Liver (tissue), 9 donors: ENCODE data around the gene TRMT2A. TPM values are rescaled to one million over a fixed set of nuclear protein-coding genes. Genes with fewer than 3 reads are reported as not detected.

Experiments
- DNase-seq: peaks from one replicate; pipeline ENCODE4 v3.0.0-alpha.2; 2017; ENCODE audit warnings: low spot score
- H3K27ac ChIP-seq, 2 donors: one replicate each; pipeline ENCODE4 v1.7.0; 2013; ENCODE audit warnings: inconsistent platforms in 2 of 2, low read length in 2 of 2, control low read depth in 1 of 2, low read depth in 1 of 2, mild to moderate bottlenecking in 1 of 2
- H3K27me3 ChIP-seq, 4 donors: one replicate each; pipeline versions ENCODE4 v1.6.1 to v1.7.0; 2013; ENCODE audit warnings: low read length in 3 of 4, inconsistent platforms in 1 of 4, mild to moderate bottlenecking in 1 of 4, moderate library complexity in 1 of 4; ENCODE audit not compliant: control insufficient read depth in 4 of 4, insufficient read depth in 4 of 4
- H3K36me3 ChIP-seq, 4 donors: one replicate each; pipeline versions ENCODE4 v1.6.1 to v1.7.0; 2013; ENCODE audit warnings: low read length in 3 of 4, mild to moderate bottlenecking in 3 of 4, low read depth in 1 of 4, moderate library complexity in 1 of 4; ENCODE audit not compliant: control insufficient read depth in 4 of 4, insufficient read depth in 3 of 4
- H3K4me1 ChIP-seq, 4 donors: one replicate each; pipeline versions ENCODE4 v1.6.1 to v1.7.0; 2013; ENCODE audit warnings: low read length in 3 of 4, mild to moderate bottlenecking in 3 of 4, moderate library complexity in 1 of 4; ENCODE audit not compliant: control insufficient read depth in 4 of 4, insufficient read depth in 4 of 4
- H3K4me3 ChIP-seq, 3 donors: one replicate each; pipeline versions ENCODE4 v1.6.1 to v1.7.0; 2013; ENCODE audit warnings: low read length in 3 of 3, control low read depth in 1 of 3, low read depth in 1 of 3, mild to moderate bottlenecking in 1 of 3
- H3K9ac ChIP-seq, 2 donors: one replicate each; pipeline ENCODE4 v1.7.0; 2013; ENCODE audit warnings: low read length in 2 of 2, mild to moderate bottlenecking in 2 of 2, moderate library complexity in 2 of 2, control low read depth in 1 of 2, low read depth in 1 of 2
- H3K9me3 ChIP-seq, 4 donors: one replicate each; pipeline versions ENCODE4 v1.6.1 to v1.7.0; 2013; ENCODE audit warnings: low read length in 3 of 4; ENCODE audit not compliant: control insufficient read depth in 4 of 4
- EGR1 ChIP-seq, 2 donors: IDR thresholded peaks; 2 replicates each; pipeline ENCODE4 v1.6.1; 2016 to 2018; ENCODE audit warnings: antibody characterized with exemption in 2 of 2, low read depth in 2 of 2
- FOXA1 ChIP-seq: IDR thresholded peaks from 2 replicates; pipeline ENCODE4 v1.6.1; 2016; ENCODE audit warnings: antibody characterized with exemption
- FOXA2 ChIP-seq: IDR thresholded peaks from 2 replicates; pipeline ENCODE4 v1.6.1; 2016; ENCODE audit warnings: antibody characterized with exemption
- GABPA ChIP-seq, 2 donors: IDR thresholded peaks in 1 of 2; conservative IDR thresholded peaks in 1 of 2; 2 replicates each; pipeline ENCODE4 v1.6.1; 2016; ENCODE audit warnings: antibody characterized with exemption in 2 of 2, mild to moderate bottlenecking in 1 of 2, moderate library complexity in 1 of 2
- HNF4A ChIP-seq, 2 donors: conservative IDR thresholded peaks; 2 replicates each; pipeline ENCODE4 v1.6.1; 2016; ENCODE audit warnings: antibody characterized with exemption in 2 of 2, mild to moderate bottlenecking in 2 of 2
- HNF4G ChIP-seq: IDR thresholded peaks from 2 replicates; pipeline ENCODE4 v1.6.1; 2016; ENCODE audit warnings: antibody characterized with exemption
- JUND ChIP-seq, 2 donors: IDR thresholded peaks; 2 replicates each; pipeline ENCODE4 v1.6.1; 2016; ENCODE audit warnings: antibody characterized with exemption in 2 of 2
- NR2F2 ChIP-seq: IDR thresholded peaks from 2 replicates; pipeline ENCODE4 v1.6.1; 2016; ENCODE audit warnings: antibody characterized with exemption
- RAD21 ChIP-seq, 2 donors: IDR thresholded peaks; 2 replicates each; pipeline ENCODE4 v1.6.1; 2016; ENCODE audit warnings: antibody characterized with exemption in 2 of 2, mild to moderate bottlenecking in 2 of 2
- RXRA ChIP-seq, 2 donors: IDR thresholded peaks; 2 replicates each; pipeline ENCODE4 v1.6.1; 2017 to 2018; ENCODE audit warnings: antibody characterized with exemption in 2 of 2, mild to moderate bottlenecking in 1 of 2
- SP1 ChIP-seq: IDR thresholded peaks from 2 replicates; pipeline ENCODE4 v1.6.1; 2018; ENCODE audit warnings: antibody characterized with exemption, mild to moderate bottlenecking
- TAF1 ChIP-seq: conservative IDR thresholded peaks from 2 replicates; pipeline ENCODE4 v1.6.1; 2016; ENCODE audit warnings: antibody characterized with exemption, mild to moderate bottlenecking
- YY1 ChIP-seq: IDR thresholded peaks from 2 replicates; pipeline ENCODE4 v1.6.1; 2016; ENCODE audit warnings: antibody characterized with exemption, mild to moderate bottlenecking
- whole genome bisulfite sequencing: extraction: QIAGEN DNeasy Blood & Tissue Kit; methylation state at CpG from one replicate; pipeline ENCODE4 v1.1.7; 2013; 5-methylcytosine and 5-hydroxymethylcytosine counted together
- polyA plus RNA-seq, 2 donors: library from polyadenylated mRNA; stranded (reverse) in 1 of 2; unstranded in 1 of 2; fragments of 200-250 nt in 1 of 2; fragments of >200 nt in 1 of 2; fragmentation: Nextera tagmentation in 1 of 2; extraction: Ambion mirVana in 1 of 2; gene quantifications; one replicate each; pipeline versions ENCODE4 v1.2.1 to v1.2.3, GENCODE V29; 2013 to 2015
- total RNA-seq, 2 donors: library from RNA; depleted of rRNA; stranded (reverse); fragments of >200 nt; gene quantifications; one replicate each; pipeline ENCODE4 v1.2.3, GENCODE V29; 2014
- TF ChIP-seq, protein P1 (sequence below): IDR thresholded peaks from 2 replicates; pipeline ENCODE4 v1.6.1; 2016; ENCODE audit warnings: antibody characterized with exemption
- TF ChIP-seq, protein P2 (sequence below): fragments of 150-350 bp; IDR thresholded peaks from 2 replicates; pipeline ENCODE4 v1.5.1; 2017; ENCODE audit warnings: improper control_type of control experiment, low read depth, low read length; ENCODE audit not compliant: missing input control
- TF ChIP-seq, protein P3 (sequence below): IDR thresholded peaks from 2 replicates; pipeline ENCODE4 v1.6.1; 2016; ENCODE audit warnings: antibody characterized with exemption
- TF ChIP-seq, protein P4 (sequence below): IDR thresholded peaks from 2 replicates; pipeline ENCODE4 v1.6.1; 2016; ENCODE audit warnings: antibody characterized with exemption, mild to moderate bottlenecking
- TF ChIP-seq, protein P5 (sequence below): IDR thresholded peaks from 2 replicates; pipeline ENCODE4 v1.6.1; 2016; ENCODE audit warnings: antibody characterized with exemption
- donor health status: healthy.
- donor health status: healthy.
- donor health status: healthy.
- donor health status: healthy.
- donor health status: healthy.

Gene TRMT2A
- total and polyA plus RNA-seq, 4 donors, result 19.9 to 32.9 (median 25.2) TPM

DNA sequence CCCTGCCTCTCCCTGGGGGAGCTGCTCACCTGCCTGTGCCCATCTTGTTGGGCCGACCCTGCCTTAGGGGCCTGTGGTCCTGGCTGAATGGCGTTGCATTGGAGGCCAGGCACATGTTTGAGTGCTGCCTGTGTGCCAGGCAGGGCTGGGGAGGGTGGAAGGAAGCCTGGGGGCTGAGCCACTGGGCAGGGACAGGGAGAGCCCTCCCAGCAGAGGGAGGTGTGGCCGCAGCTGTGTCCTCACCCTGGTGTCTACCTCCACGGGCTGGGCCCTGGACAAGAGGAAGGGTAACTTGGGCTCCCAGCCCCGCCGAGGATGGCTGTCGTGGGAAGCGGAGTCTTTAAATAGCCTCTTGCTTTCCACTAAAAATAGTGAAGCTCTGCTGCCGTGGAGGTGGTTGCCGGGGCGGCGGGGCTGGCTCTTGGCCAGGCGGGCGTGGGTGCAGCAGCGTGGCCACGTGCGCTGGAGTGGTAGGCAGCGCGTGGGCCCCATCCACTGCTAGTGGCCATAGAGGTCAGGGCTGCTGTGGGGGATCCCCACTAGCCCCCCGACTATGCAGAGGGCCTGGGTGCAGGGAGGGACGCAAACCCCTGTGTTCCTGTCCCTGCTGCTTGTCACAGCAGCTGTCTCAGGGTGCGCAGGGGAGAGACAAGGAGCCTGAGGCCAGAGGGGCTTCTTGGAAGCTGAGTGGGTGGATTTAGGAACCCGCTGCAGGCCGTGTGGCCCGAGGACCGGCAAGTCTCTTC lies 20.8 kb upstream of the TRMT2A start:
- Histone ChIP-seq H3K4me1 (peaks cover 5 to 21% (median 14%) of the 10 kb centered on the region in 4 donors), H3K27me3 (no peaks in the 10 kb centered on the region), H3K4me3 (no peak overlapping the region), H3K27ac (no peak overlapping the region), H3K9me3 (no peaks in the 10 kb centered on the region), H3K36me3 (peaks cover 0 to 10% (median 0%) of the 10 kb centered on the region in 4 donors), H3K9ac (no peak overlapping the region)
- no peak for DNase-seq
- TF ChIP-seq, protein P1, sequence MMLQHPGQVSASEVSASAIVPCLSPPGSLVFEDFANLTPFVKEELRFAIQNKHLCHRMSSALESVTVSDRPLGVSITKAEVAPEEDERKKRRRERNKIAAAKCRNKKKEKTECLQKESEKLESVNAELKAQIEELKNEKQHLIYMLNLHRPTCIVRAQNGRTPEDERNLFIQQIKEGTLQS, result no peak
- no peak for TF ChIP-seq JUND (IDR thresholded peaks at IDR 0.05)
- no peak for TF ChIP-seq SP1
- TF ChIP-seq RAD21 (IDR thresholded peaks at IDR 0.05), result no peak
- TF ChIP-seq, protein P2, sequence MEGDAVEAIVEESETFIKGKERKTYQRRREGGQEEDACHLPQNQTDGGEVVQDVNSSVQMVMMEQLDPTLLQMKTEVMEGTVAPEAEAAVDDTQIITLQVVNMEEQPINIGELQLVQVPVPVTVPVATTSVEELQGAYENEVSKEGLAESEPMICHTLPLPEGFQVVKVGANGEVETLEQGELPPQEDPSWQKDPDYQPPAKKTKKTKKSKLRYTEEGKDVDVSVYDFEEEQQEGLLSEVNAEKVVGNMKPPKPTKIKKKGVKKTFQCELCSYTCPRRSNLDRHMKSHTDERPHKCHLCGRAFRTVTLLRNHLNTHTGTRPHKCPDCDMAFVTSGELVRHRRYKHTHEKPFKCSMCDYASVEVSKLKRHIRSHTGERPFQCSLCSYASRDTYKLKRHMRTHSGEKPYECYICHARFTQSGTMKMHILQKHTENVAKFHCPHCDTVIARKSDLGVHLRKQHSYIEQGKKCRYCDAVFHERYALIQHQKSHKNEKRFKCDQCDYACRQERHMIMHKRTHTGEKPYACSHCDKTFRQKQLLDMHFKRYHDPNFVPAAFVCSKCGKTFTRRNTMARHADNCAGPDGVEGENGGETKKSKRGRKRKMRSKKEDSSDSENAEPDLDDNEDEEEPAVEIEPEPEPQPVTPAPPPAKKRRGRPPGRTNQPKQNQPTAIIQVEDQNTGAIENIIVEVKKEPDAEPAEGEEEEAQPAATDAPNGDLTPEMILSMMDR, result no peak
- TF ChIP-seq HNF4A (conservative IDR thresholded peaks at IDR 0.05), result no peak
- no peak for TF ChIP-seq FOXA1
- no peak for TF ChIP-seq RXRA (IDR thresholded peaks at IDR 0.05)
- no peak for TF ChIP-seq YY1
- TF ChIP-seq, protein P3, sequence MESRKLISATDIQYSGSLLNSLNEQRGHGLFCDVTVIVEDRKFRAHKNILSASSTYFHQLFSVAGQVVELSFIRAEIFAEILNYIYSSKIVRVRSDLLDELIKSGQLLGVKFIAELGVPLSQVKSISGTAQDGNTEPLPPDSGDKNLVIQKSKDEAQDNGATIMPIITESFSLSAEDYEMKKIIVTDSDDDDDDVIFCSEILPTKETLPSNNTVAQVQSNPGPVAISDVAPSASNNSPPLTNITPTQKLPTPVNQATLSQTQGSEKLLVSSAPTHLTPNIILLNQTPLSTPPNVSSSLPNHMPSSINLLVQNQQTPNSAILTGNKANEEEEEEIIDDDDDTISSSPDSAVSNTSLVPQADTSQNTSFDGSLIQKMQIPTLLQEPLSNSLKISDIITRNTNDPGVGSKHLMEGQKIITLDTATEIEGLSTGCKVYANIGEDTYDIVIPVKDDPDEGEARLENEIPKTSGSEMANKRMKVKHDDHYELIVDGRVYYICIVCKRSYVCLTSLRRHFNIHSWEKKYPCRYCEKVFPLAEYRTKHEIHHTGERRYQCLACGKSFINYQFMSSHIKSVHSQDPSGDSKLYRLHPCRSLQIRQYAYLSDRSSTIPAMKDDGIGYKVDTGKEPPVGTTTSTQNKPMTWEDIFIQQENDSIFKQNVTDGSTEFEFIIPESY, result no peak
- no peak for TF ChIP-seq TAF1
- TF ChIP-seq NR2F2, result no peak
- TF ChIP-seq, protein P4, sequence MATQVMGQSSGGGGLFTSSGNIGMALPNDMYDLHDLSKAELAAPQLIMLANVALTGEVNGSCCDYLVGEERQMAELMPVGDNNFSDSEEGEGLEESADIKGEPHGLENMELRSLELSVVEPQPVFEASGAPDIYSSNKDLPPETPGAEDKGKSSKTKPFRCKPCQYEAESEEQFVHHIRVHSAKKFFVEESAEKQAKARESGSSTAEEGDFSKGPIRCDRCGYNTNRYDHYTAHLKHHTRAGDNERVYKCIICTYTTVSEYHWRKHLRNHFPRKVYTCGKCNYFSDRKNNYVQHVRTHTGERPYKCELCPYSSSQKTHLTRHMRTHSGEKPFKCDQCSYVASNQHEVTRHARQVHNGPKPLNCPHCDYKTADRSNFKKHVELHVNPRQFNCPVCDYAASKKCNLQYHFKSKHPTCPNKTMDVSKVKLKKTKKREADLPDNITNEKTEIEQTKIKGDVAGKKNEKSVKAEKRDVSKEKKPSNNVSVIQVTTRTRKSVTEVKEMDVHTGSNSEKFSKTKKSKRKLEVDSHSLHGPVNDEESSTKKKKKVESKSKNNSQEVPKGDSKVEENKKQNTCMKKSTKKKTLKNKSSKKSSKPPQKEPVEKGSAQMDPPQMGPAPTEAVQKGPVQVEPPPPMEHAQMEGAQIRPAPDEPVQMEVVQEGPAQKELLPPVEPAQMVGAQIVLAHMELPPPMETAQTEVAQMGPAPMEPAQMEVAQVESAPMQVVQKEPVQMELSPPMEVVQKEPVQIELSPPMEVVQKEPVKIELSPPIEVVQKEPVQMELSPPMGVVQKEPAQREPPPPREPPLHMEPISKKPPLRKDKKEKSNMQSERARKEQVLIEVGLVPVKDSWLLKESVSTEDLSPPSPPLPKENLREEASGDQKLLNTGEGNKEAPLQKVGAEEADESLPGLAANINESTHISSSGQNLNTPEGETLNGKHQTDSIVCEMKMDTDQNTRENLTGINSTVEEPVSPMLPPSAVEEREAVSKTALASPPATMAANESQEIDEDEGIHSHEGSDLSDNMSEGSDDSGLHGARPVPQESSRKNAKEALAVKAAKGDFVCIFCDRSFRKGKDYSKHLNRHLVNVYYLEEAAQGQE, result no peak
- no peak for TF ChIP-seq FOXA2
- TF ChIP-seq EGR1 (IDR thresholded peaks at IDR 0.05; ENCODE audit: low read depth in 2 of 2), result no peak
- TF ChIP-seq, protein P5, sequence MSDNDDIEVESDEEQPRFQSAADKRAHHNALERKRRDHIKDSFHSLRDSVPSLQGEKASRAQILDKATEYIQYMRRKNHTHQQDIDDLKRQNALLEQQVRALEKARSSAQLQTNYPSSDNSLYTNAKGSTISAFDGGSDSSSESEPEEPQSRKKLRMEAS, result no peak
- TF ChIP-seq HNF4G, result no peak
- TF ChIP-seq GABPA (IDR thresholded peaks at IDR 0.05 in 1 of 2, conservative IDR thresholded peaks at IDR 0.05 in 1 of 2), result no peak
- 74% methylated on average over 26 of the region's 26 CpGs for WGBS
